ENCODE data around the gene KDM7A.
"Not testable (repeated sequence)": the region's sequence is repeated elsewhere in the genome, so short reads cannot be mapped to it uniquely, and the experiment has no call there.

KDM7A gene, protein sequence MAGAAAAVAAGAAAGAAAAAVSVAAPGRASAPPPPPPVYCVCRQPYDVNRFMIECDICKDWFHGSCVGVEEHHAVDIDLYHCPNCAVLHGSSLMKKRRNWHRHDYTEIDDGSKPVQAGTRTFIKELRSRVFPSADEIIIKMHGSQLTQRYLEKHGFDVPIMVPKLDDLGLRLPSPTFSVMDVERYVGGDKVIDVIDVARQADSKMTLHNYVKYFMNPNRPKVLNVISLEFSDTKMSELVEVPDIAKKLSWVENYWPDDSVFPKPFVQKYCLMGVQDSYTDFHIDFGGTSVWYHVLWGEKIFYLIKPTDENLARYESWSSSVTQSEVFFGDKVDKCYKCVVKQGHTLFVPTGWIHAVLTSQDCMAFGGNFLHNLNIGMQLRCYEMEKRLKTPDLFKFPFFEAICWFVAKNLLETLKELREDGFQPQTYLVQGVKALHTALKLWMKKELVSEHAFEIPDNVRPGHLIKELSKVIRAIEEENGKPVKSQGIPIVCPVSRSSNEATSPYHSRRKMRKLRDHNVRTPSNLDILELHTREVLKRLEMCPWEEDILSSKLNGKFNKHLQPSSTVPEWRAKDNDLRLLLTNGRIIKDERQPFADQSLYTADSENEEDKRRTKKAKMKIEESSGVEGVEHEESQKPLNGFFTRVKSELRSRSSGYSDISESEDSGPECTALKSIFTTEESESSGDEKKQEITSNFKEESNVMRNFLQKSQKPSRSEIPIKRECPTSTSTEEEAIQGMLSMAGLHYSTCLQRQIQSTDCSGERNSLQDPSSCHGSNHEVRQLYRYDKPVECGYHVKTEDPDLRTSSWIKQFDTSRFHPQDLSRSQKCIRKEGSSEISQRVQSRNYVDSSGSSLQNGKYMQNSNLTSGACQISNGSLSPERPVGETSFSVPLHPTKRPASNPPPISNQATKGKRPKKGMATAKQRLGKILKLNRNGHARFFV

DNA sequence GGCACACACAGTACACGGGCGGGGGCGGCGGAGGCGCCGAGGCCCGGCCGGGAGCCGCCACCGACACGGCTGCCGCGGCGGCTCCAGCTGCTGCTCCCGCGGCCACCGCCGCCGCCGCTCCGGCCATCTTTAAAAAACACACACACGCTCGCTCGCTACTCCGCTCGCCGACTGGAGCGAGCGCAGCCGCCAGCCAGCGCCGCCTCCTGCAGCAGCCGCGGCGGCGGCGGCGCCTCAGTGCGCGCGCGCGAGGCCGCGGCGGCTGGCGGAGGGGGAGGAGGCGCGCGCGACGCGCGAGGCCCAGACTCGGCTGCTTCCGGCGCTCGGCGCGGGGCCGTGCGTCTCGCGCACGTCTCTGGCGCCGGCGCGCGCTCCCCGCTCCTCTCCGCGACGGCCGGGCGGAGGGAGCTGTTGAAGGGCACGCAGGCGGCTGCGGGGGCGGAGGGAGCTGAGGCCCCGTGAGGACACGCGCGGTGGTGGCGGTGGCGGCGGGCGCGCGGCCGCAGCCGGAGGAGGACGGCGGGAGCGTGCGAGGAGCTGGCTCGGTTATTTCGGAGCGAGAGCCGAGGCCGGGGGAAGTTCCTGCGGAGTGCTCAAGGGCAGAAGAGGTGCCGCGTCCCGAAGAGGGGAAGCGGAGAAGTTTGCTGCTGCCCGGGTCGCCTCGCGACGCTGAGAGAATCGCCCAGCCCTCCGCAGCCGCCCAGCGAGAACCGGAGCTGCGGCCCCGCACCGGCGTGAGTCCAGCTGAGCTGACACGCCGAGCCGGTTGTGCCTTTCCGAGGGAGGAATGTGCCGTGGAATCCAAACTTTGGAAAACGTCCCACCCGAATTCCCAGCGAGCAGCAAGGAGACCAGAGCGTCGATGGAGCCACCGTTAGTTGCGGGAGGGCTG, at the start of gene KDM7A:
Gene KDM7A, minus strand, starts transcription at position 173 of the 892 bp plus-strand sequence. Its CDS starts 46 bp downstream, at position 127.
- peak; percentile 81 for DNase-seq

DNA sequence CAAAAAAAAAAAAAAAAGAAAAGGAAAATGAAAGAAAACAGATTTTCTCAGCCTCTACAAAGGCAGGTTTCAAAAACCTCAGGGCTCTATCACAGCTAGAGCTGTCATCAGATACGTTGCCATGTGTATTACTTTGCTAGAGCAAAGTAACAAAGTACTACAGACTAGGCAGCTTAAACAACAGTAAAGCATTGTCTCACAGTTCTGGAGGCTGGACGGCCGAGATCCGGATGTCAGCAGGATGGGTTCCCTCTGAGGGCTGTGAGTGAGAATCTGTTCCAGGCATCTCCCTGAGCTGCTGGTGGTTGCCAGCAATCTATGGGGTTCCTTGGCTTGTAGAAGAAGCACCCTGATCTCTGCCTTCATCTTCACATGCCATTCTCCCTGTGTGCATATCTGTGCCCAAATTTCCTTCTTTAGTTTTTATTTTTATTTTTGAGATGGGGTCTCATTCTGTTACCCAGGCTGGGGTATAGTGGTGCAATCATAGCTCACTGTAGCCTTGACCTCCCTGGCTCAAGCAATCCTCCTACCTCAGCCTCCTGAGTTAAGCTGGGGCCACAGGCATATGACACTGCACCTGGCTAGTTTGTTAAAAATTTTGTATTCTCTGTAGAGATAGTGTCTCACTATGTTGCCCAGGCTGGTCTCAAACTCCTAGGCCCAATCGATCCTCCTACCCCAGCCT, 48.9 kb upstream of the KDM7A start:
- DNase-seq = no peak

DNA sequence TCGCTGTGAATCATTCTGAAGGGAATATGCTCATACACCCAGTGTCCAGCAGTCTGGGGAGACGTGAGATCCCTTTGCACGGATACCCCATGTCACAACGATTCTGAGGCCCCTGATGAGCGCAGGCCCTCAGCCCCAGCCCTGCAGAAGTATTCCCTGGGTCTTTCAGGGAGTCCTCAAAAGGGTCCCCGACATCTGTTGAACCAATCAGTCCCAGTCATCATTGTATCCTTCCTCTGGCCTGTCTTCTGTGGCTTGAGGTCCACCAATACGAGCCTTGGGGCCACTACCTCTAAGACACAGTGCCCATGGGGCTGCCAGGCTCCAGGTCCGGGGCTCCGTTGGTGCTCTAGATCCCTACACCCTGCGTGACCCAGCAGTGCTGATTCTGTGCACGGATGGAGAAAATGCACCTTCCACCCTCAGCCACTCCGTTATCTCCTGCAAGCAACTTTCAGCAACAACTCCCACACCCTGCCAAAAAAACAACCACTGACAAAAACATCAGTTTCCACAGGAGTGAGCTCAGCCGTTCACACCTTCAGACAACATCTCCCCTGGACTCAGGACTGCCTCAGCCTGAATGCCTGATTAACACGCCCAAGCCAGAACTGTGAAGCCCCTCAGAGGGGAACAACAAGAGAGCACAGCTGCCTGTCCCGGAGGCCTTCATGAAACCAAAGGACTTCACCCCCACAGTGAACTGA, 46.9 kb upstream of the KDM7A start:
- DNase-seq = no peak

DNA sequence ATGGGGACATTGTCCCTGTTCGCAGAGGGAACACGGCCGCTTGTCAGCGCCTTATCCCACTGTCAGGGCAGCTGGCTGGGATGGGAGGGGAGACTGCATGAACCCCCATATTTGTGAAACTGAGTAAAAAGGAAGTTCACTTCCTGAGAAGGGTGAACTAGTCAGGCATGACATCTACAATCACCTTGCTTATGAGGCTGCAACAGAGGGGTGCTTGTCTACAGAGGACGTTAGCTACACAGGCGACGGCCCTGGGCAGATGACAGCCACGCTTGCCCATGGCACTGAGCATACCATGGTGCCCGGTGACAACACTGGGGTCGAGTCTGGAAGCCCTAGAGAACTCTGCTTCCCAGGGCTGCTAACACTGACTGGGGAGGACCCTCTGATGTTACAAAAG, 46.0 kb upstream of the KDM7A start:
- no peak for DNase-seq

DNA sequence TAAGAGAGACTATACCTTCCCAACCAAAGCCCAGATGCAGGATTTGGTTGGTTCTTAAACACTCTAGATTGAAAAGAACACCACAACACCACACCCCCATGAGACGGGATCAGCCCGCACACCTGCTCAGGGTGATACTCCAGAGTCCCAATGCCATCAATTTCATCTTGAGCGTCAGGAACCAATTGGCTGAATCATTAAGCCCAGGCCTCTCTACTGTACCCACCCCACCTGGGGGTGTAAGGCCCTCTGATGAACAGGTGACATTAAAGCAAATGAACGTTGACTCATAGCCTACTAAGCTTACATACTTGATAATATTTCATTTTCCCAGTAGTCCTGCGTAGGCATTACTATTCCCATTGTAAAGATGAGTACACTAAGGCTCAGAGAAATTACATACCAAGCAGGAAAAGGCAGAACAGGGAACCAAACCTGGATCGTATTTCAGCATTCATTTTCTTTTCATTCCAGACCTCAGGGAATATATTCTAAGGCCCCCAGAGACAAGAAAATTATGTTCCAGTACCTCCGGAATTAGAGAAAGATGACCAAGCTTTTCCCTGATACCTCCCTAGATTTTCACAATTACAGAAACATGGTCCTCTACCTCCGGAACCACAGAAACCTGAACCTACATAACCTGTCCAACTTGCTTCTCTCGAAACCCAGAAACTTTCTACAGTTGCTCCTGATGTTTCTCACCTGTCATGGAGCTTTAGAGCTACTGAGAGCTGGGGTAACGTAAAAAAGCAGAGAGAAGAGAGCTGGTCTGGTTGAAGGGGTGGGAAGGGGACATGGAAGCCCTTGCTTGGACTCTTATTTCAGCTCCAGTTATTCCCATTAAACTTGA, 43.1 kb upstream of the KDM7A start:
- DNase-seq = no peak

DNA sequence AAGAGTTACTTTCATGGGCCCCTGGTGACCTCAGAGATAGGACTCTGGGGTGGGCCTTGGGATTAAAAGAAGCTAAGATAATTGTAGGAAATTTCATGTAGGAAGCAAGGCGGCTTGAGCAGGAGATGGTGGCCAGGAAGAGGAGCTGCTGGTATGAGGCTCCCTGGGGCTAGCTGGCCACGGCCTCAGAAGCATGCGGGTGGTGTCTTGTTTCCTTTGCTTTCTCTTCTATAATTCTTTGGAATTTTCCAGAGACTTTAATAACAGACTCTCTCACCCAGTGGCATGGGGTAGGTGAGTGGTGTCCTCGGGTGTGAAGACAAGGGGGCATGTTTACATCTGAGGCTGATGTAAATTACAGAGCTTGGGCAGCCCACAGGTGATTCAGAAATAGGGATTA, 41.9 kb upstream of the KDM7A start:
- DNase-seq = no peak

DNA sequence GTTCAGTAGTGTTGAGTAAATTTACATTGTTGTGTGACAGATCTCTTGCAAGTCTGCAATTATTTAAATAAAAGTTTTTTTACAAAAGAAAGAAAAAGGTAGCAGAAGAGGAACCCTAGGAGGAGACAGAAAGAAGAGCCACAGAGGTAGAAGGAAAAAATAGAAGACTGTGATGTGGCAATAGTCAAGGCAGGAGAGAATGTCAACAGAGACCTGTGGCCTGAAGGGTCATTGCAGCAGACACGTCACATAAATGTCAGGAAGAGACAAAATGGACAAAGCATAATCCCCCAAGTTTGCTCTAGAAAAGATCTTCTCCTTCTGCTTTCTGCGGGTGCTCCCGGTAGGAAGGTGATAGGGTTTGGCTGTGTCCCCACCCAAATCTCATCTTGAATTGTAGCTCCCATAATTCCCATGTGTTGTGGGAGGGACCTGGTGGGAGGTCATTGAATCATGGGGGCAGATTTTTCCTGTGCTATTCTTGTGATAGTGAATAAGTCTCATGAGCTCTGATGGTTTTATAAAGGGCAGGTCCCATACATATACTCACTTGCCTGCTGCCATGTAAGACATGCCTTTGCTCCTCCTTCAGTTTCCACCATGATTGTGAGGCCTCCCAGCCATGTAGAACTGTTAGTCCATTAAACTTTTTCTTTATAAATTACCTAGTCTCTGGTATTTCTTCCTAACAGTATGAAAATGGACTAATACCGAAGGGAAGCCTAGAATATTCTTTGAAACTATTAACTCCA, 41.1 kb upstream of the KDM7A start:
- DNase-seq = no peak

DNA sequence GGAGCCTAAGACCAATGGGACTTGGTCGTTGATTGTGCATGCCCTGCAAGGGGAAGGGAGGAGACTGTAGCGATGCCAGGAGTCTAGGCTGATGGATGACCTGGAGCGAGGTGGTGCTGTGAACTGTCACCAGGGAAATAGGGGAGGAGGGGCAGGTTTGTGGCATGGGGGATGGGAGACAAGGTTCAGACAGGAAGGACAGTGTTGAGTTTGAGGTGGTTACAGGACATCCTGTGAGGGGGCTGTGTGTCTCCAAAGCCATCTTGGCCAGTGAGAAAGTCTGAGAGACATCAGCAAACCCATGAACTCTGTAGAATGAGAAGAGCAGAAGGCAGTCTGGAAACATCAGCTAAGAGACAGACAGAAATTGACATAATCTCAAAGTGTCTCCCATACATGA, 38.5 kb upstream of the KDM7A start:
- DNase-seq = no peak

DNA sequence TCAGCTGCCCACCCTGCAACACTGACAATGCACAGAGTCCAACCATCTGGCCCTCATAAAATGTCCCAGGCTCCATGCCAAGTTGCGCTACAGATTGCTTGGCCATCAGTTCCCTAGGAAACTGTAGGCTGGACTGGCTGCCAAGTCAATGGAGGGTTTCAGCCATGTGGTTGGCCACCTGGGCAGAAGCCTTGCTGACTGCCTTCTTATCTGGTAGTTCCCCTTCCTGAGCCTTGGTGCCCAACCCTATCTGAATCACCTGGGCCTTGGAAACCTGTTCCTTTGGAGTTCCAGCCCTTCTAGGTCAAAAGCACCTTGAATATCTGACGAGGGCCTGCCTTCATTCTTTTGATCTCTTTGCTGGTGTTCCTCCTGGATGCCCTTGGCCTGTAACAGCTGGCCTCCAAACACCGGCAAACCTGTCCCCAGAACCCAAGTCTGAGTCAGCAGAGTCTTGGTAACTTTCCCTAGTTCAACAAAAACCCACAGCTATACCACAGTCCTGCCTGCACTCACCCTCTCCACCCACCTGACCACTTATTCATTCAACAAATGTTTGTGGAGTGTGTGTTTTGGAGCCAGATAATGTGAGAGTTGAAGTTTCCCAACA, 37.4 kb upstream of the KDM7A start:
- DNase-seq = peak; percentile 33

DNA sequence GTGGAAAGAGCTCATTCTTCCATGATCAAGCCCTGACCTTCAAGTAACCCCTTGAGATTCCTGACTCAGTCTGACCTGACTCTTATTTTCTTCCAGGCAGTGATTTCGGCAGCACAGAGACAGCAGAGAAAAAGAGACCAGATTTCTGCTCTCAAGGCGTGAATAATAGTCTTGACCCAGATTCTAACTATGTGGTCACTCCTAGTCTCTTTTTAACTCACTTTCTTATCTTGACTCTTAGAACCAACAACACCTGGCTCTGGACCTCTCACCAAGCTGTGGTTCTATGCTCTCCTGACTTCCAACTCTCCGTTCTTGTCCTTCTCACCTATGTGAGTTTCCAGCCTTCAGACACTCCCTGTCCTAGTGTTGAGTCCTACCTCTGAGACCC, 36.9 kb upstream of the KDM7A start:
- no peak for DNase-seq

DNA sequence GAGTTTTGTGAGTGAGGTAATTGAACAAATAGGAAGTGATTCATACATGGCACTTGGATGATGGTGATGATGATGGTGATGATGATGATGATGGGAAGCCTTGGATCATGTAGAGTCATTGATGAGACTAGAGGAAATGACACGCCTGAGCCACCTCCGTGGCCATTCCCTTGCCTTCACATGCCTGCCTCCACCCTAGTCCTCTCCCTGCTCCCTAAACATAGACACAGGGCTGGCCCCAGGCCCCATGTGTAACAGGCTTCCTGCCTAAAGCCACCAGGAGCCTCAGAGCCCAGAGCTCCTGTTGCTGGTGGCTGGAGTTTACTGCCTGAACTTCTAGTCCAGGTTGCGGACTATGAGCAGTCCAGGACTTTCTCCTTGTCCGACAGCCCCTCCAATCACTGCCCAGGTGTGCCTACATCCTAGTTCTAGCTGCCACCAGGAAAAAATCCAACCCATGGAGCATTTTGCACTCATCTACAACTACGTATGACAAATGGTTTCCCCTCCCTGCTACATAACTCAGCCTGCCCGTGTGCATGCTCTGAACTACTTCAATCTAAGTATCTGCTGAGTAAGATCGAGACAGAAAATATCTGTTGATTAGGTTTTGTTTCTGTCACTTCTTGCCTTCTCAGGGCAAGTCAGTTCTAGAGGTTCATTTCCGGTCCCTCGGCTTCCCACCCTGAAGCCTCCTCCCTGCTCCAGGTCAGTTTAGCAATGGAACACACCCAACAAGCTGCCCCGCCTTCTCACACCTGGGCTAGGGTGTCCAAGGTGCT, 35.5 kb upstream of the KDM7A start:
- no peak for DNase-seq

DNA sequence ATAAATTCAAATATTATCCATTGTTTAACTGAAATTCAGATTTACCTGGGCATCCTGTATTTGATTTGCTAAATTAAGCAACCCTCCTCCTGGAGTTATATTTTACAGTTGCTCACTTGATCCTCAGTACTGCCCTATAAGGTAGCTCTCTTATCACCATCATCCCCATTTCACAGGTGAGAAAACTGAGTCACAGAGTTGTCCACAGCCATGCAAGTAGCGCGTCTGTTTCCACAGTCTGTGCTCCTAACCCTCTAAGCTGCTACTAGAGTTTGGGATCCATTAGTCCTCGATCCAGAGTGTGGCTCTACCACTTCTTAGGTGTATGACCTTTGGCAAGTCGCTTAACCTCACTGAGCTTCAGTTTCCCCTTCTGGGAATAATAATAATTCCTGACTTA, 34.9 kb upstream of the KDM7A start:
- no peak for DNase-seq

DNA sequence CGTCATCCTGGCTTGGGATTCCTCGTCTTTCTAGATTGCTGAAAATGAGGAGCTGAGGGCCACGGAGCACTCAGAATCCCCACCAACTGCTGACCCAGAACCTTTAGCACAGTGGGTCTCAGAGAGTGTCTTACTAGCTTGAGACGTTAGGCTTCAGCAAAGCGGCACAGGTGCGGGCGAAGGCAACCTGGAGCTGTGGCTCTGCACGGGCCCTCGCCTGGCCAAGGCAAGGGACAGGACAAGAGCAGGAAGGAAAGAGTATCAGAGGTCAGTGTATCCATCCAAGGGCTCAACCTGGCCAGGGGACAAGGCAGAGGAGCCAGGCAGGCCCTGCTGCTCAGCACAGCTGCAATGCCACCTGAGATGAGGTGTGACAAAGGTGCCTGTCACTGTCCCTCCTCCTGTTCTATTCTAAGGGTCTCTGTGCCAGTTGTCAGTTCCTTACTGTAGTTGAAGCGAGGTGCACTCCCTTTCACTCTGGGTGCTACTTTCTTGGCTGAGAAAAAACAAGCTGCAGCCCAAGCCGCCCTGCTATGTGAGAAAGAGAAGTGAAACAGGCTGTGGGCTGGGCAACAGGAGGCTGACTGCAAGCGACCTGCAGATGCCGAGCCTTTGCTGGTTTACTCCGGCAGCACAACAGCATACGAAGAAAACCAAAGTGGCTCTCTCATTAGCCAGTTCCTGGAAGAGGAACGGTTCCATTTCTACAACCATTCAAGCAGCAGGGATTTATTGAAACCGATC, 33.3 kb upstream of the KDM7A start:
- no peak for DNase-seq

DNA sequence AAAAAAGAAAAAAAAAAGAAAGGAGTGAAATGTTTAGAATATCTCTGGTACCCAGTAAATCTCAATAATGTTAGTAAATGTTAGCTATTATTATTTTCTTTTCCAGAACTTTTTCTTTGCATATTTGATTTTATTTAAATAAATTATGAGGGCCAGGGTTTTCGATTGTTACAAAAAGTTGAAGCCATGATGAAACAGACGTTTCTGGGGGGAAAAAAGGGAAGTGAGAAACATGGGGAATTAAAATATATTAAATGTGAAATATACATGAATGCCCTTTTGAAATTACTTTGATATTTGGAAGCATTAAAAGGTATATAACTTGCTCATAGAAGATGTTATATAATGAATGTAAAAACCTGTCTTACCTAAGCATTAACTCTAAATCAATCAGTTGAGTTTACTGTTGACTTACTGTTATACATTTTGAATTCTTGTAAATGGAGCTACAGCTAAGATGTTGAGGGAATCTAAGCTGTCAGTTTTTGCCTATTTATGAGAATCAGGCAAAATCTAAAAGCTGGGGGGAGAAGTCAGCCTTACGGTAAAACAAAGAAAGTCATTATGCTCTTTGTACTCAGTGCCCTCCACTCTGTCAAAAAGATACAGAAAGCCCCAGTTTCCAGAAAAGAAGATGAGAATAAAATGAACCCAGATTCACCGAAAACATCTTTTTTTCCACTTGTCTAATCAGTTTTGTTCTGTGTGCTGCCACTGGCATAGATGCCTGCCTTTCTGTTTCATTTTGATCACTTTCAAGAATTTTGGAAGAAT, 30.0 kb upstream of the KDM7A start:
- DNase-seq = no peak

DNA sequence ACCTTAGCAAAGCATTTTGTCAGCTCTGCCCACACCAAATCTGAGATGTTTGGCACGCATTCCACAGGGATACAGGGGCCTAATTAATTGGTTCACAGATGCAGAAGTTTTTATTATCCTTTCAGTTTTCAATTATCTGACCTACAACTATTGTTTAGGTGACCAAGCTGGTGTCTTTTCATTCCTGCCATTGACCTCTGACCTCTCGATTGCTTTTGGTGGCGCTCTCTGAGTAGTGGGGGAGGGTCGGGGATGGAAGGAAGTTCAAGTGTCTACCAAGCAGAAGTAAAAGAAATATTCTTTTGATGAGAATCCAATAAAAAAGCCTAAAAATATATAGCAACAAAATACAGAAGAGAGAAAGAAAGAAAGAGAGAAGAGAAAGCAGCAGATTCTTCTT, 28.8 kb upstream of the KDM7A start:
- no peak for DNase-seq

DNA sequence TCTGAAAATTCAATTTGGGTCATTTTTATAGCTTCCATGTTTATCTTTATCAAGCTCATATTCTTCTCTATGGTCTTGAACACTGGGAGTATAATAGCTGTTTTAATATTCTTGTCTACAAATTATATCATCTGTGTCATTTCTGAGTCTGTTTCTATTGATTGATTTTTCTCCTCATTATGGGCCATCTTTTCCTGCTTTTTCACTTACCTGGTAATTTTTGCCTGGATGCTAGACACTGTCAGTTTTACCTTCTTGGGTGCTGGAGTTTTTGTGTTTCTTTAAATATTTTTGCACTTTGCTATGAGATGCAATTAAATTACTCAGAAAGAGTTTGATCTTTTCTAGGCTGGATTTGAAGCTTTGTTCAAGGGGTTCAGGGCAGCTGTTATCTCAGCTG, 26.8 kb upstream of the KDM7A start:
- DNase-seq = no peak

DNA sequence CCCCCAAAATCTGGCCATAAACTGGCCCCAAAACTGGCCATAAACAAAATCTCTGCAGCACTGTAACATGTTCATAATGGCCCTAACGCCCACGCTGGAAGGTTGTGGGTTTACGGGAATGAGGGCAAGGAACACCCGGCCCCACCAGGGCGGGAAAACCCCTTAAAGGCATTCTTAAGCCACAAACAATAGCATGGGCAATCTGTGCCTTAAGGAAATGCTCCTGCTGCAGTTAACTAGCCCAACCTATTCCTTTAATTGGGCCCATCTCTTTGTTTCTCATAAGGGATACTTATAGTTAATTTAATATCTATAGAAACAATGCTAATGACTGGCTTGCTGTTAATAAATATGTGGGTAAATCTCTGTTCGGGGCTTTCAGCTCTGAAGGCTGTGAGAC, 26.2 kb upstream of the KDM7A start:
- DNase-seq = not testable (repeated sequence)

All from NCI-H2171 treated with DMSO at 0.1 percent for 48 hours (cell line).